GM19468 (cell line): Measurements from ENCODE around the gene MORC1.
"Not testable (repeated sequence)": the region's sequence is repeated elsewhere in the genome, so short reads cannot be mapped to it uniquely, and the experiment has no call there.

Experiments used
- ATAC-seq: cut with Tn5 transposase; IDR thresholded peaks from one replicate; pipeline ENCODE4 v1.9.1; 2021; ENCODE audit warnings: mild to moderate bottlenecking, moderate library complexity, moderate number of reproducible peaks; ENCODE audit not compliant: unreplicated experiment; ENCODE audit errors: extremely low read depth

Gene MORC1, protein sequence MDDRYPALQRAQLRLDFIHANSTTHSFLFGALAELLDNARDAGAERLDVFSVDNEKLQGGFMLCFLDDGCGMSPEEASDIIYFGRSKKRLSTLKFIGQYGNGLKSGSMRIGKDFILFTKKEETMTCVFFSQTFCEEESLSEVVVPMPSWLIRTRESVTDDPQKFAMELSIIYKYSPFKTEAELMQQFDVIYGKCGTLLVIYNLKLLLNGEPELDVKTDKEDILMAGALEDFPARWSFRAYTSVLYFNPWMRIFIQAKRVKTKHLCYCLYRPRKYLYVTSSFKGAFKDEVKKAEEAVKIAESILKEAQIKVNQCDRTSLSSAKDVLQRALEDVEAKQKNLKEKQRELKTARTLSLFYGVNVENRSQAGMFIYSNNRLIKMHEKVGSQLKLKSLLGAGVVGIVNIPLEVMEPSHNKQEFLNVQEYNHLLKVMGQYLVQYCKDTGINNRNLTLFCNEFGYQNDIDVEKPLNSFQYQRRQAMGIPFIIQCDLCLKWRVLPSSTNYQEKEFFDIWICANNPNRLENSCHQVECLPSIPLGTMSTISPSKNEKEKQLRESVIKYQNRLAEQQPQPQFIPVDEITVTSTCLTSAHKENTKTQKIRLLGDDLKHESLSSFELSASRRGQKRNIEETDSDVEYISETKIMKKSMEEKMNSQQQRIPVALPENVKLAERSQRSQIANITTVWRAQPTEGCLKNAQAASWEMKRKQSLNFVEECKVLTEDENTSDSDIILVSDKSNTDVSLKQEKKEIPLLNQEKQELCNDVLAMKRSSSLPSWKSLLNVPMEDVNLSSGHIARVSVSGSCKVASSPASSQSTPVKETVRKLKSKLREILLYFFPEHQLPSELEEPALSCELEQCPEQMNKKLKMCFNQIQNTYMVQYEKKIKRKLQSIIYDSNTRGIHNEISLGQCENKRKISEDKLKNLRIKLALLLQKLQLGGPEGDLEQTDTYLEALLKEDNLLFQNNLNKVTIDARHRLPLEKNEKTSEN

DNA sequence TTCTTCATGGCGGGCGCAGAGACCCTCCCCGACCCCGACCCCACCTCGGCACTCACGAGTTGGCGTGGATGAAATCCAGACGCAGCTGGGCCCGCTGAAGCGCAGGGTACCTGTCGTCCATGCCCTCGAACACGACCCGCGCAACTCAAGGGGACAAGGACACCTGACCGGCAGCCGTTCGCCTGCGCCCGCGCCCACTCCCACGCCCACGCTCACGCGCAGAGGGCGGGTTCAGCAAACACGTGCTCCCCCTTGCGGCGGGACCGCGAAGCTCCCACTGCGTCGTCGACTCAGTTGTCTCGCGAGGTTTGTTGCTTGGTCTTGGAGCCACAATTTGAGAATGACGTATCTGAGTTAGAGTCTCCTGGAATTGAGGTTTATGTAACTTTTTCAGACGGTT lies at the start of gene MORC1:
Gene MORC1 (minus strand): TSS at position 196 of the 400 bp plus-strand sequence. CDS start 75 bp downstream, at position 121.
- no peak for ATAC-seq

DNA sequence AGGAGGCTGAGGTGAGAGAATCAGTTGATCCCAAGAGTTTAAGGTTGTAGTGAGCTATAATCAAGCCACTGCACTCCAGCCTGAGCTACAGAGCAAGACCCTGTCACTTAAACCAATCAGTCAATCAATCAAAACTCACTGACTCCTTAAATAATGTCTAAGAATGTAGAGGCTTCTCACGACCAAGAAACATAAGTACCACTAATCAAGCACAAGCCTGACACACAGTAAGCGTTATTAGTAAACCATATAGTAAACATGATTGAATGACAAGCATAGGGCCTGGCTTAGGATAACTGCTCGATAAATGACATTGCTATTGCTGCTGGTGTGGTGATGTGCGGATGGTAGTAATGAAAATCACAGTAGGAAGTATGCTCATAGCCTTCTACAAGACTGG lies 48.0 kb upstream of the MORC1 start:
- no peak for ATAC-seq

DNA sequence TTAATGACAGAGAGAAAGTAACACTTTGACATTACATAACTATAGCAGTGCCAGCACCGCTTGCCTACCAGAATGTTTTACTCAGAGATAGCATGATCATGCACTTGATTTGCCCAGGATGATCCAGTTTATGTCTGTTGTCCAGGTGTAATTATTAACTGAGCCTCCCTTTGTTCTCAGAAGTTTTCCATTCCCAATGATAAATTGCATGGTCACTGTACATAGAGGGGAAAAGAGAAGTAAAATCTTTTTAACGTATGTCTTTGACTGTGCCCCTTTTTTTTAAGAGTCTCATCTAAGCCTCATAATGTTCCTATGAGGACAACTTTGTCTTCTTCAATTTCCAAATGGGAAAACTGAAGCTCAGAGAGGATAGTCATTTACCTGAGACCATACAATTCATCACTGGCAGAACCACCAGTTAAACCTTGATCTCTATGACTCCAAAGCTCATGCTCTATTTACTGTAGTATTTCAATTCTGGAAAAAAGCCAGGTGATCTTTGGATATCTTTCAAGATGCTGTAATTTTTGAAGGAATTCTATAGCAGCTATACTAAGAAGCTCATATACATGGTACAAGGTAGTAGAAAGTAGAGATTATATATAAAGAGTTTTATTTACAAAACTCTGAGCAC lies 43.7 kb upstream of the MORC1 start:
- ATAC-seq, result no peak

DNA sequence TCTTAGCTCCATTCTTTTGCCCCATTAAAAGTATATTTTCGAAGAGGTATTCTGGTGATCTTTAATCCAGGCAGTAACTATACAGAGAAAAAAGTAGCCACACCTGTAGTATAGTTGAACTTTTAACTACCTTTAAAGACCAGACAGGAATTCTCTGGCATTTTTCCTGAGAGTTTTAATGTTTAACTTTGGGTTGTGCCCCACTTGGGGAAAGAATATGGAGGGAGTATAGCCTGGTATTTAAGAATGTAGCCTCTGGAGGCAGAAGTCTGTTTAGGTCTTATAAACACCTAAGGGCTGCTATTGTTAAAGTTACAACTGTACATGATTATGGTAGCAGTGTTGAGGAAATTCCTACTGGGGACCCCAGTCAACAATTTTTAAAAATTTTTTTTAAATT lies 37.9 kb upstream of the MORC1 start:
- no peak for ATAC-seq

DNA sequence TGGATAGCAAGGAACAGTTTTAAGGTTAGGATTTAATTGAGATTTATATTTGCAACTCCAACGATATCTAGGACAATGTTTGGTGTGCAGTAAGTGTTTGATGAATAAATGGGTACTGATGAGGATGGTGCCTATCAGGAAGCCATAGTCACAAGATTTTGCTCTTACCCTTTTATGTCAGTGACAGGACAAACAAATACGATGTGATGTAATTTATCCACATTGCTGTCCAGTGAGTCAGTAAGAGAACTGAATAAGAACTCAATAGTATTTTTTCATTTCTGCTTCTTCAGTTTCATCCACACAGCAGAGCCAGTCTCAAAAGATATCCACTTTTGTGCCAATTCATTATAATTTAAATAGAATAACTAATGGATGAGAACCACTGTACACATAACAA lies 37.0 kb upstream of the MORC1 start:
- no peak for ATAC-seq

DNA sequence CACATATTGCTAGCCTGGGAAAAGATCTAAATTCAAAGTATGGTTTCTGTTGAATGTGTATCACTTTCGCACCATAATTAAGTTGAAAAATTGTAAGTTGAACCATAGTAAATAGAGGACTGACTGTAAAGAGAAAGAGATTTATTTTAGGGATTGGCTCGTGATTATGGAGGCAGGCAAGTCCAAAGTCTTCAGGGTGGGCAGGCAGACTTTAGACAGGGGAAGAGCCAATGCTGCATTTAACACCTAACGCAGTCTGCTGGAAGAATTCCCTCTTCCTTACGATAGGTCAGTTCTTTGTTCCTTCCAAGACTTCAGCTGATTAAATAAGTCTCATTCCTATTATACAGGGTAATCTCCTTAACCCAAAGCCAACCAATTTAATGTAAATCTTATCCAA lies 34.4 kb upstream of the MORC1 start:
- no peak for ATAC-seq

DNA sequence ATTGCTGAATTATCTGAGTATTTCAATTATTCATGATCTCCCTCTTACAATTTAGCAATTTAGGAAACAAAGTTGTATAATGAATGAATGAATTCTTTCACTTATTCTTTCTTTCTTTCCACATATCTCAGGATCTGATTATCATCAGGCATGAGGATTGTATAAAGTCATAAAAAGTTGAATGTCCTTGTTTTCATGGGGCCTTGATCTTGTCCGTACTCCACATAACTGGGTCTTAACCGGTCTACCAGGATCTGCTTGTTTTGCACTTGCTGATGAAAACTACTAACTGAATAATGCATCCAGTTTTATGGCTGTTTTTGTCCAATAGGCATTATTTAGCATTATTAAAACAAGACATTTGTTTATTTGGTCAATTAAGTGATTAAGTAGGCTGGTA lies 31.1 kb upstream of the MORC1 start:
- no peak for ATAC-seq

DNA sequence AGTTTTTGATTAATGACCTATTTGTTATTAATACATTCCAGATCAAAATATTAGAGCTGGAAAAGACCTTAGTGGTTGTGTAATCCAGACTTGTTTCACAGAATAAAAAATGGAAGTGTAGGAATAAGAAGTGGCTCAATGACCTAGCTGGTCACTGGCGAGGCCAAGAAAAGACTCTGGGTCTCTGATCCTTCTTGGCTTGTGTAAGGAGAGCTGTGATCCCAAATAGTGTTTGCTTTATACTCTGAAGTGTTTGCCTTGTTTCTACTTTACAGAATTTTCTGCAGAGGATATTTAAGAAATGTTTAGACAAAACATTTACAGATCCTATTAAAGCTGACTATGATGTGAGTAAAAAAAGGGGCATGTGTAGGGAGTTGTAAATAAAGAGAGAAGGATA lies 25.7 kb upstream of the MORC1 start:
- no peak for ATAC-seq

DNA sequence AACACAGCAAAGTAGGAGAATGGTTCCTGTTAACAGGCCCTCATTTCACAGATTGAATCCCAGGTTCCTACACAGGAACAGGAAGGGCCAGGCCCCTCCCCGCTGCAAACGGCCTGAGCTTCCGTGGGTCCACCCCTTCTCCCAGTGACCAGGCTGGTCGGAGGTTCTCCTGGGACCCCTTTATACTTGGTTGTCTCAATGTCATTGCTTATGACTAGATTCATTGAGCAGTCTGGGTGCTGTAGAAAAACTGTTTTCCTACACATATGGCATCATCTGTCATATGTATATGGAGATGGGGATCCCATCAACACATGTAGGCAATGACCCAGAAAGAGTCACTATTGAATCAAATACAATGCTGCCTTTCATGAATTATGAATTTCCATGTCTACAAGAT lies 22.4 kb upstream of the MORC1 start:
- ATAC-seq, result no peak

DNA sequence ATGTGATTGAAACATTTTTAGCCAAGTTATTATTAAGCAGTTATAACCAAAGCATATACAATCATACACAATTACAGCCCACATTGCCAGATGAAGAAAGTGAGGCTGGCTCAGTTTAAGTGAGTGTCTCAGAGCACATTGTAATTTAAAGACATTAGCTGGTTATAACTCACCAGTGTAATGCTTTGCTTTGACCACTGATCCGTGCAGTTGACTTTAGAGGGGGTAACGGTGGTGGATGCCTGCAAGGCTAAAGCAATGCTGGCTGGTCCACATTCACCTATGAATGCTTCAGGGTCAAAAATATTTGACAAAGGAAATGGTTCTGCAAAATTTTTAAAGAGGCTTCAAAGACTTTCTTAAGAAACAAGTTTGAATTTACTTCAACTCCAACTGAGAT lies 19.8 kb upstream of the MORC1 start:
- ATAC-seq, result no peak

DNA sequence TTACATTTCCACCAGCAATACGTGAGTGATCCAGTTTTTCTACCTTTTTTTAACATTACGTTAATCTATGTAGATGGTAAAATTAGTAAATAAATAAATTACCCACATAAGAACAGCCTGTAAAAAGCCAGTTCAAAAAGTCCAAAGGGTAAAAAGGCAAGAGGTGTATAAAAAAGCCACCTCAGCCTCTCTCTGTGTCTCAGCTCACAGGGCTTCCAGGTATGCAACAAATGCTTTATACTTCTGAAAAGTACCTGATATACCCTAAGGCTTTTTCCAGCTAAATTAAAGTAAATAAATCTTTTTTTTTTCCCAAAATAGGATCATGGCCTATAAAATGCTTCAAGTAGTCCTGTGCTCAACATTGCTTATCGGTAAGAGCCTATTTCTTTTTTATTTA lies 18.6 kb upstream of the MORC1 start, which contains the start of gene C3orf85:
Gene C3orf85 (plus strand): TSS at position 197 of the 400 bp plus-strand sequence. CDS start 129 bp downstream, at position 326.
- no peak for ATAC-seq

DNA sequence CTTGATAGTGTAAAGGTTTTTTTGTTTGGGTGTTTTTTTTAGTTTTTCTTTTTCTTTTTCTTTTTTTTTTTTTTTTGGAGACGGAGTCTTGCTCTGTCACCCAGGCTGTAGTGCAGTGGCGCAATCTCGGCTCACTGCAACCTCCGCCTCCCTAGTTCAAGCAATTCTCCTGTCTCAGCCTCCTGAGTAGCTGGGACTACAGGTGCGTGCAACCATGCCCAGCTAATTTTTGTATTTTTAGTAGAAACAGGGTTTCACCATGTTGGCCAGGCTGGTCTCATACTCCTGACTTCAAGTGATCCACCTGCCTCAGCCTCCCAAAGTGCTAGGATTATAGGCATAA lies 15.5 kb upstream of the MORC1 start:
- not testable (repeated sequence) for ATAC-seq

DNA sequence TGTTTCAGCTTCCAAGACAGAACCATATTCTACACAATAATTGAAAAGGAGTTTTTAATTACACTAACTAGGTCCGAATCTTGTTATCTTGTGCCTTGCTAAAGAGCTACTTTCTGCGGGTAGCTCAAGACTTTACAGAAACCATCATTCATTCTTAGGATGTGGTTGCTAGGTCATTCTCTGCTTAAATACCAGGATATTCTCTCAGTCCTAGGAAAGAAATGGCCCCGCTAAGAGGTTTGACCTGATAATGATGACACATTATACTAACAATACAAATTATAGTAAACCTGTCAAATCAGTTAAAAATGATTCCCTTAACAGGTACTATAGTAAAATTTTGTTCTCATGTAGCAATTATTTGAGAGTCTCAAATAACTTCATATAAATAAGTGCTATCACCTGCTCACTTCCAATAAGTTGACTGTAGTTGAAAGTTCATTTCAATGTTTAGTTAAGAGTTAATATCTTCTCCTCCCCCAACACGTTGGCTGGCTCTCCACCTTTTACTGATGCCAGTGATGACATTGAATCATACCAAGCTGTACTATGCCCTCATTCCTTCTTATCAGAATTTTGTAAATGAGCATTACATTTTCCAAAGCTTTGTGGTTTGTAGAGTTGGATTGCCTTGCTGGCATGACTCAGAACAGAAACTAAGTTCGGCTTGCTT lies 15.0 kb upstream of the MORC1 start:
- no peak for ATAC-seq

DNA sequence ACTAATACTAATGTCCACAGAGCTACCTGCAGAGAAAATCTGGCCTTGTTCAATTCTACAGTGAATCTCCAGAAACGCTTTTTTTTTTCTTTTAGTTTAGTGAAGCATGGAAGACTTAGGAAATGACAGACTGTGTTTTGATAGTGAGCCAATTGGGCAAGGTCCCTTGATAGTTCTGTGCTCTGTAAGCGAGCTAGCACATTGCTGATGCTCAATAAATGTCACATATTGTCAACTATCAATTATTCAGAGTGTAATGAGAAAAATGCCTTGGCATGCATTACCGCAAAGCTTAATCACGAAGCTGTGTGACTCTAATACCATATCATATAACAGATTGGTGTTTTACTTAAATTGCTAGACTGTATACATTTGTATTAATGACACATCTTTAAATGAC lies 13.3 kb upstream of the MORC1 start:
- no peak for ATAC-seq

DNA sequence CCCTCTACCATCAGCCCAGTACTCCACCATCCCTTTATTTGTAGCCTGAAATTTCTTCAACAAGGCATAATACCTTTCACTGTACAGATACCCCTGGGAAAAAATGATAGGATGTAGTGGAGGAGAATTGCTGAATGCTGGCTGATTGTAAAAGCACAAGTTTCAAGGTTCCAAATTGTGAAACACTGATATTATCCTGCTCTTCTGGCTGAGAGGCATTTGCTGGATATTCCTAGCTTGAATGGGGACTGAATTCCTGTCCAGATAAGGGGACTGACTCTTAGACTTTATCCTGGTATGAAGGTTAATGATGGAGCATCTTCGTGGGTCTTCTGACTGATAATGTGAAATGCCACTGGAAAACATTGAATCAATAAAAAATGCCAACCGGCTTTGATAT lies 9.6 kb upstream of the MORC1 start:
- no peak for ATAC-seq

DNA sequence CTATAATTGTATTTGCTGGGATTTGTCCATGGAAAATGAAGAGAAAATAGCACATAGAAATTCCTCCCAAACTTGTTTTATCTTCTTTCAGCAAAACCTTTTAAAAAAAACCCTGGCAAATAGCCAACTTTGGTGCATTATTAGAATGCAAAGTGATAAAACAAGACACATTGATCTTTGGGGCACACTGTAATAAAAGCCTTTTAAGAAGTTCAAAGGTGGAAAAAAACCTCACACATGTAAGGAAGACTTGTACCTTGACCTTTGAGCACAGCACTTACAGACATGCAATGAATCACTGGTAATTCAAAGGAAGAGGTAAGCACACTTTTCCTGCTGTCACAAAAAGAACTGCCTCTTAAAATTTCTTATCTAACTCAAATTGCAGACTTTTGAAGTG lies 8.0 kb upstream of the MORC1 start:
- no peak for ATAC-seq

DNA sequence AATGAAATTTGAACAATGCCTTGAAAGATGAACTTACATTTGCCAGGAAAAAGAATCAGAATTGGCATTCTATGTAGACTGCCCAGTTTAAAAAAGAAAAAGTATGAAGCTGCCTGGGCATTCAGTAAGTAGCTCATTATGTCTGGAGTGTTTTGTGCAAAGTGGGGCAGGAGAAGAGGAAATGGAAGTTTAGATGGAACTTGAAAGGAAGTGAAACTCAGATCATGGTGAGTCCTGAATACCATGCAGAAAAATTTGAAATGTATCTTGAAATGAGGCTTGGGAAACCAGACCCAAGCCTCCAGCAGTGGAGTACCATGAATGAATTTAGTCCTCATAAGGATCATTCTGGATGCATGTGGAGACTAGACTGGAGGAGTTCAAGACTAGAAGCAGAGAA lies 4.8 kb upstream of the MORC1 start:
- ATAC-seq, result no peak

DNA sequence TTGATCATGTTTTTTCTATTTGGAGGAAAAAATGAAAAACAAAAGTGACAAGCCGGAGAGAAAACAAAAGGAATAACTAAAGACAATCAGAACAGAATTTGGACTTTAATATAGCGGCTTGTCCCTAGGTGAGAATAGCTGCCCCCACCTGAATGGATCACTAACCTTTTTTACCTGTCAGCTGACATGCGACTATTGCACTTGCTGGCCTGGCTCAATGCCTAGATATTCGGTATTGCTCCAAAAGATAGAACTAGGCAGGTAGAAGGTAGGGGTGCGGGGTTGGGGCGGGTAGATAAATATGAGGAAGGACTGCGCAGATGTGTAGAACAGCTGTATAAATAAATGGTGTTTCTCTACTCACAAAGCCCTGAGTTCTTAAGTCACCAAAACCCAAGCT lies 650 bp upstream of the MORC1 start:
- no peak for ATAC-seq

DNA sequence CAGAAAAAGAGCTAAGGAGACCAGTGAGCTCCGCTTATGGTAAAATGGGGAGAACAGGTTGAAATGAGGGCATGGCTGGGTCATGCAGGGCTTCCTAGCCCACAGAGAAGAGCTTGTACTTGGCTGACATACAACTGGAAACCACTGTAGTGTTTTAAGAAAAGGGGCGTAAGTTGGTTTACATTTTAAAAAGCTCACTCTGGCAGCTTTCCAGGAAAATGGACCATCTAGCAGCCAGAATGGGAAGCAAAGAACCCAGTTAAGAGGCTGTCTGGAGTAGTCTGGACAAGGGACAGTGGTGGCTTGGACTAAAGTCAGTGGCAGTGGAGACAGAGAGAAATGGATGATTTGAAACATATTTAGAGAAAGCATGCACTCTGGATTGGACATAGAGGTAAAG lies 1.9 kb downstream of the MORC1 start:
- no peak for ATAC-seq

DNA sequence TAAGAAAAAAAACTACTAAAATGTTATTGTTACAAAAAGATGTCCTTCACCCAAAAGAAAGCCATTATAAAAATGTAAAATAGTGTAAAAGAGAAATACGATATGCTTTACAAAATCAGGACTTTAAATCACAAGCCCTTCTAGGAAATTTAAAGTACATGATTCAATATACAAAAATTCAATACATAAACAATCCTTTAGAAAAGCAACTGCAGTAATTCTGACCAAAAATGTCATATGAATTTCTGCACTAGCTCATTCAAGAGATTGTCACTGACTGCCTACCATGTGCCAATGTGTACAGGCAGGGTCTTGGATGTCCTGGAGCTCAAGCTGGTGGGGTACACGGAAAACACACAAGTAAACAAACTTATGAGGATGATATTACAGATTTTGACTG lies 2.5 kb downstream of the MORC1 start:
- no peak for ATAC-seq
